ENCODE measurements around the gene MPRIP.

DNA sequence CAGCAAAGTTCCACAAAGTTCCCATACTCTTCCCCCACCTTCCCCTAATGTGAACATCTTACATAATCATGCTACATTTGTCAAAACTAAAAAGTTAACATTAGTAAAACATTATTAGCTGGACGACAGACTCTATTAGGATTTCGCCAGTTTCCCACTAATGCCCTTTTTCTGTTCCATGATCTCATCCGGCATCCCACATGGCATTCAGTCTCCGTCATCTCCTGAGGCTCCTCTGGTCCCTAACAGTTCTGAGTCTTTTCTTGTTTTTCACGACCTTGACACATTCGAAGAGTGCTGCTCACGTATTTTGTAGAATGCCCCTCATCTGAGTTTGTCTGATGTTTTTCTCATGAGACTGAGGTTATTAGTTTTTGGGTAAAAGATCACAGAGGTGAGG, 8.8 kb upstream of the MPRIP start:
- TF ChIP-seq, protein P1, sequence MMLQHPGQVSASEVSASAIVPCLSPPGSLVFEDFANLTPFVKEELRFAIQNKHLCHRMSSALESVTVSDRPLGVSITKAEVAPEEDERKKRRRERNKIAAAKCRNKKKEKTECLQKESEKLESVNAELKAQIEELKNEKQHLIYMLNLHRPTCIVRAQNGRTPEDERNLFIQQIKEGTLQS (IDR thresholded peaks at IDR 0.05) = no peak
- no peak for TF ChIP-seq YY1 (IDR thresholded peaks at IDR 0.05; ENCODE audit: extremely low read depth, insufficient replicate concordance, low read depth, low read length)
